Smooth muscle cell (in vitro differentiated cells): ENCODE data around the gene ITGA4. TPM values are rescaled to one million over a fixed set of nuclear protein-coding genes. Genes with fewer than 3 reads are reported as not detected.

Experiments used
- DNase-seq: peaks from one replicate; lab custom pipeline; 2025; ENCODE audit not compliant: unreplicated experiment; lab: John Stamatoyannopoulos, UW
- H2AFZ ChIP-seq: fragments of 200-600 bp; sonication (generic); 2 replicates; pipeline ENCODE4 v1.6.0; 2016; ENCODE audit warnings: antibody characterized with exemption, low read depth, mild to moderate bottlenecking
- H3F3A ChIP-seq: fragments of 200-600 bp; sonication (generic); 2 replicates; pipeline ENCODE4 v1.6.0; 2017; ENCODE audit warnings: antibody characterized with exemption, low read depth
- H3K27ac ChIP-seq: fragments of 200-600 bp; sonication (generic); 2 replicates; pipeline ENCODE4 v1.5.1; 2016; ENCODE audit warnings: low read depth, mild to moderate bottlenecking
- H3K27me3 ChIP-seq: fragments of 200-600 bp; sonication (generic); 2 replicates; pipeline ENCODE4 v1.6.1; 2016; ENCODE audit warnings: low read depth, mild to moderate bottlenecking
- H3K36me3 ChIP-seq: fragments of 200-600 bp; sonication (generic); 2 replicates; pipeline ENCODE4 v1.5.1; 2016; ENCODE audit warnings: low read depth
- H3K4me1 ChIP-seq: fragments of 200-600 bp; sonication (generic); 2 replicates; pipeline ENCODE4 v1.5.1; 2016; ENCODE audit warnings: low read depth
- H3K4me2 ChIP-seq: fragments of 200-600 bp; sonication (generic); 2 replicates; pipeline ENCODE4 v1.6.0; 2016; ENCODE audit warnings: mild to moderate bottlenecking
- H3K4me3 ChIP-seq: fragments of 200-600 bp; sonication (generic); 2 replicates; pipeline ENCODE4 v1.5.1; 2016; ENCODE audit warnings: mild to moderate bottlenecking
- H3K79me2 ChIP-seq: fragments of 200-600 bp; sonication (generic); 2 replicates; pipeline ENCODE4 v1.6.0; 2016; ENCODE audit warnings: low read depth, mild to moderate bottlenecking
- H3K9ac ChIP-seq: fragments of 200-600 bp; sonication (generic); 2 replicates; pipeline ENCODE4 v1.6.0; 2016; ENCODE audit warnings: low read depth
- H3K9me3 ChIP-seq: fragments of 200-600 bp; sonication (generic); replicated peaks from 2 replicates; pipeline ENCODE4 v1.5.1; 2016; ENCODE audit warnings: low read depth
- H4K20me1 ChIP-seq: fragments of 200-600 bp; sonication (generic); 2 replicates; pipeline ENCODE4 v1.6.0; 2016; ENCODE audit warnings: low read depth
- CTCF ChIP-seq: fragments of 200-600 bp; sonication (generic); IDR thresholded peaks from 2 replicates; pipeline ENCODE4 v1.5.1; 2017; ENCODE audit warnings: borderline replicate concordance, mild to moderate bottlenecking, antibody characterized with exemption; ENCODE audit not compliant: insufficient read depth, poor library complexity, severe bottlenecking
- WGBS: methylation state at CpG from one replicate; pipeline ENCODE4 v1.1.7; 2016; ENCODE audit warnings: low lambda C conversion rate; 5-methylcytosine and 5-hydroxymethylcytosine counted together
- polyA plus RNA-seq: library from polyadenylated mRNA; unstranded; fragments of >200 nt; fragmentation: Nextera tagmentation; extraction: Ambion mirVana; gene quantifications from 2 replicates; pipeline ENCODE4 v1.2.1, GENCODE V29; 2016
- total RNA-seq: library from RNA; depleted of rRNA; stranded (reverse); fragments of >200 nt; gene quantifications from 2 replicates; pipeline ENCODE4 v1.2.3, GENCODE V29; 2014

Gene ITGA4
- total and polyA plus RNA-seq, 2 experiments from 2014 or later: 7.1 to 16.3 TPM

DNA sequence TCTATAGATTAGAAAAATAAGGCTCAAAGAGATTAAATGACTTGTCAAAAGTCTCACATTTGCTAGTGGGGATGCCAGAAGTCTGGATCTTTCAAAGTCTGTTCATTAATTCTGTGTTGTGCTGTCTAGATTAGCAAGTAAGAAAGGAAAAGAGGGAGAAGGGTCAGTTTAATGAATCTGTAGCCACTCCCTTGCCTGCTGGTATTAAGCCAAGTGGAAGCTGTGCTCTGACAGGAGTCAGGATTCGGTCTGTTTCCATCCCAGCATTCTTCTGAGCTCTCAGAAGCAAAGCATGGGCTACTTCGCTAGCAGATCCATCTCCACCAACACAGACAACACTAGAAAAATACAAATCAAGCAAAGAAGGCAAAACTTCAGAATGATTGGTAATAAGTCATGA, 101.2 kb downstream of the ITGA4 start:
- H3K9me3 ChIP-seq: no peaks in the 10 kb centered on the region
- no peak overlapping the region for H3K4me2 ChIP-seq
- peaks cover 5% of the 10 kb centered on the region for H3K4me1 ChIP-seq
- no peak overlapping the region for H3K4me3 ChIP-seq
- H3K36me3 ChIP-seq: no peaks in the 10 kb centered on the region
- H3K27ac ChIP-seq: no peak overlapping the region
- H2AFZ ChIP-seq: no peak overlapping the region
- no peak for DNase-seq
- H3K9ac ChIP-seq: no peak overlapping the region
- H3K27me3 ChIP-seq: no peaks in the 10 kb centered on the region
- no peak for TF ChIP-seq CTCF
- H3K79me2 ChIP-seq: no peaks in the 10 kb centered on the region
- H4K20me1 ChIP-seq: no peaks in the 10 kb centered on the region
- peaks cover 3% of the 10 kb centered on the region for H3F3A ChIP-seq
- WGBS: 95% methylated on average over 2 of the region's 2 CpGs

DNA sequence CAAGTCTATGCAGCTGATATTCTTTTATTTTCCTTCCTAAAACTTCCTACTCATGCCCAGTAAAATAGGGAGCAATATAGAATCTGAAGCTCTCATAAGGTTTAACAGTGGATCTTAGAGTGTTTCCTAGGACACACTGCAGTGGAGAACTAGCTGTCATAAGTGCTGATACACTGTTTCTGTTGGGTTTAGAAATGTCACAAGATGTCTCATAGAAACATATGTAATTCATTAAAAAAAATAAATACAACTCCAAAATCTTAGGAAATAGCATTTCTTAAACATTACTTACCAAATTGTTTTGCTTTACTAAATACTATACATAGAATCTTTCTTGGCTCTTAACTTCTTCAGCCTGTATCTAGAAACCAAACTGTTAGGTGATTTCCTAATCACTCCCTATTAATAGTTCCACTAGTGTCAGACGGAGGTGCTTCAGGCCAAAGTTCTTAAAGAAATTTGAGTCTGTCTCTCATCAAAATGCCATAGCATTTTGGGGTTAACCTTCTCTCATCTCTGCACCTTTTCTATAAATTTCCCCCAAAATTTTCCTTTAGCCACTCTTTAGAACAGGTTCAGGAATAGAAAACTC, 106.0 kb downstream of the ITGA4 start:
- no peaks in the 10 kb centered on the region for H3K27me3 ChIP-seq
- no peaks in the 10 kb centered on the region for H3F3A ChIP-seq
- H3K36me3 ChIP-seq: no peaks in the 10 kb centered on the region
- 89% methylated on average over 1 of the region's 1 CpG for WGBS
- H3K4me1 ChIP-seq: no peaks in the 10 kb centered on the region
- H2AFZ ChIP-seq: no peak overlapping the region
- no peaks in the 10 kb centered on the region for H3K79me2 ChIP-seq
- no peaks in the 10 kb centered on the region for H3K9me3 ChIP-seq
- H3K27ac ChIP-seq: no peak overlapping the region
- TF ChIP-seq CTCF: no peak
- H3K4me2 ChIP-seq: no peak overlapping the region
- DNase-seq: no peak
- no peak overlapping the region for H3K4me3 ChIP-seq
- no peak overlapping the region for H3K9ac ChIP-seq
- H4K20me1 ChIP-seq: no peaks in the 10 kb centered on the region

GRCh38 chr2:181566334-181567032, 109.3 kb downstream of the ITGA4 start:
- no peak overlapping the region for H2AFZ ChIP-seq
- H3K27ac ChIP-seq: no peak overlapping the region
- H4K20me1 ChIP-seq: no peaks in the 10 kb centered on the region
- H3K27me3 ChIP-seq: no peaks in the 10 kb centered on the region
- H3K79me2 ChIP-seq: no peaks in the 10 kb centered on the region
- no peak for TF ChIP-seq CTCF
- no peak overlapping the region for H3K4me3 ChIP-seq
- no peak overlapping the region for H3K9ac ChIP-seq
- no peaks in the 10 kb centered on the region for H3K4me1 ChIP-seq
- H3K36me3 ChIP-seq: no peaks in the 10 kb centered on the region
- no peak for DNase-seq
- no peak overlapping the region for H3K4me2 ChIP-seq
- H3F3A ChIP-seq: no peaks in the 10 kb centered on the region
- no peaks in the 10 kb centered on the region for H3K9me3 ChIP-seq
- 90% methylated on average over 6 of the region's 6 CpGs for WGBS

GRCh38 chr2:181570059-181570458, 112.9 kb downstream of the ITGA4 start:
- H3K9me3 ChIP-seq: no peaks in the 10 kb centered on the region
- H3K36me3 ChIP-seq: no peaks in the 10 kb centered on the region
- no peak overlapping the region for H3K4me3 ChIP-seq
- WGBS: 94% methylated on average over 2 of the region's 2 CpGs
- no peak overlapping the region for H3K9ac ChIP-seq
- no peaks in the 10 kb centered on the region for H3K27me3 ChIP-seq
- DNase-seq: no peak
- no peak for TF ChIP-seq CTCF
- H3K27ac ChIP-seq: no peak overlapping the region
- no peak overlapping the region for H2AFZ ChIP-seq
- no peak overlapping the region for H3K4me2 ChIP-seq
- H3K79me2 ChIP-seq: no peaks in the 10 kb centered on the region
- no peaks in the 10 kb centered on the region for H3F3A ChIP-seq
- H4K20me1 ChIP-seq: no peaks in the 10 kb centered on the region
- no peaks in the 10 kb centered on the region for H3K4me1 ChIP-seq
